ENCODE results near the gene FOXP4. TPM values are rescaled to one million over a fixed set of nuclear protein-coding genes. Genes with fewer than 3 reads are reported as not detected.
A peak's percentile ranks its signal among the peaks of the same experiment; 100 is the strongest.

FOXP4 gene
- total RNA-seq, 2 experiments from 2014 or later: 6.3 to 26.3 TPM

DNA sequence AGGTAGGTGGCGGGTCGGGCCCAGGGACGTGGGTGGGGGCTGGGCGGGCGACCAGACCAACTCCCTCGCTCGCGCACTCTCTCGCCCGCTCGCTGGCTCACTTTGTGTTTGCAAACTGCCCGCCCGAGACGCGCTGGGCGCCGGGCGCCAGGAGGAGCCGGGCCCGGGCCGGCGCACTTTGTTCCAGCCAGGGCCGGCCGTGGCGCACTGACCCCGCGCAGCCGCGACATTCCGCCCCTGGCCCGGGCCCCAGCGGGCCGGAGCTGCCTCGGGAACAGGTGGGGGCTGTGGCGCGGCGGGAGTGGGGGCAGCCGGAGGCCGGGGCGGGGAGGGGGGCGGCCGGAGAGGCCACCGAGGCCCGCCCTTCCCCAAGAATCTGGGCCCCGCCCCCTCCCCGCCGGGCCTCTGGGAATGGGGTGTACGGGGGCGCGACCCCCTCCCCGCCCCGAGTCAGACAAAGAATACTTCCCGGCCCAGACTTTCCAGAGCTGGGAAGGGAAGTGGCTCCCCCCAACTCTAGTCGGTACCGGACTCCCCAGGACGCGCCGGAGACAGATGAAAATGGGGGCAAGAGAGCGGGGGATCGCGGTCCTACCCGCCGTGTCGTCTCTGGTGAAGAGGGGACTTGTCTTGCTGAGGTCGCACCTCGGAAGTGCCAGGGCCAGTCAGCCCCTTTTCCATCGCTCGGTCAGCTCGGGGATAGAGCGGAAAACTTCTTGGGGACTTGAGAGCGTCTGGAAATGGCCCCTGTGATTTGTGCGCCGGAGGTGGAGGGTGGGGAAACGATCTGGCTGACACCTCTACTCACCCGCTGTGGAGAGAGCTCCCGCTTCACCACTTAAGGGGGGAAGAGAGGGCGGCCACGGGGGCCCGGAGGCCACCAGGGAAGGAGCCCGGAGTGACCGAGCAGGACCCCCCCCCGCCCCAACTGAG, 951 bp downstream of the FOXP4 start:
- Histone ChIP-seq H3K4me1 (ENCODE audit: insufficient read depth, low read length, poor library complexity, severe bottlenecking) (peaks cover 28% of the 10 kb centered on the region), H3K9me3 (ENCODE audit: low read length) (no peaks in the 10 kb centered on the region), H3K4me2 (ENCODE audit: low read length) (peak overlapping the region; percentile 98), H3K36me3 (ENCODE audit: insufficient read depth, low read length) (peaks cover 7% of the 10 kb centered on the region; the same call in 1 of the 2 replicates), H3K27ac (ENCODE audit: low read depth, low read length, poor library complexity, severe bottlenecking) (no peak overlapping the region), H4K20me1 (ENCODE audit: insufficient read depth, low read length) (no peaks in the 10 kb centered on the region; the same call in 1 of the 2 replicates), H3K79me2 (ENCODE audit: insufficient read depth, low read depth, low read length) (peaks cover 7% of the 10 kb centered on the region; the same call in 1 of the 2 replicates), H3K4me3 (ENCODE audit: low read depth, low read length, poor library complexity, severe bottlenecking) (peak overlapping the region; percentile 94), H3K9me2 (ENCODE audit: insufficient read depth, low read length) (no peaks in the 10 kb centered on the region), H2AFZ (ENCODE audit: low read length) (no peak overlapping the region)
- TF ChIP-seq, protein P1, sequence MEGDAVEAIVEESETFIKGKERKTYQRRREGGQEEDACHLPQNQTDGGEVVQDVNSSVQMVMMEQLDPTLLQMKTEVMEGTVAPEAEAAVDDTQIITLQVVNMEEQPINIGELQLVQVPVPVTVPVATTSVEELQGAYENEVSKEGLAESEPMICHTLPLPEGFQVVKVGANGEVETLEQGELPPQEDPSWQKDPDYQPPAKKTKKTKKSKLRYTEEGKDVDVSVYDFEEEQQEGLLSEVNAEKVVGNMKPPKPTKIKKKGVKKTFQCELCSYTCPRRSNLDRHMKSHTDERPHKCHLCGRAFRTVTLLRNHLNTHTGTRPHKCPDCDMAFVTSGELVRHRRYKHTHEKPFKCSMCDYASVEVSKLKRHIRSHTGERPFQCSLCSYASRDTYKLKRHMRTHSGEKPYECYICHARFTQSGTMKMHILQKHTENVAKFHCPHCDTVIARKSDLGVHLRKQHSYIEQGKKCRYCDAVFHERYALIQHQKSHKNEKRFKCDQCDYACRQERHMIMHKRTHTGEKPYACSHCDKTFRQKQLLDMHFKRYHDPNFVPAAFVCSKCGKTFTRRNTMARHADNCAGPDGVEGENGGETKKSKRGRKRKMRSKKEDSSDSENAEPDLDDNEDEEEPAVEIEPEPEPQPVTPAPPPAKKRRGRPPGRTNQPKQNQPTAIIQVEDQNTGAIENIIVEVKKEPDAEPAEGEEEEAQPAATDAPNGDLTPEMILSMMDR (conservative IDR thresholded peaks at IDR 0.05; ENCODE audit: low read length): no peak
- TF ChIP-seq EZH2phosphoT487 (IDR thresholded peaks at IDR 0.05; ENCODE audit: borderline replicate concordance, low read depth, low read length): no peak
- peak; percentile 58 for DNase-seq (ENCODE audit: low spot score)
- intact Hi-C loops (cut with micrococcal nuclease; ENCODE audit: unreplicated experiment): loop anchor here (2.0 to 10.0 kb wide), 4 partner anchors 122 to 498 kb away; partner anchors contain the start of genes NFYA and OARD1
- ChIA-PET POLR2A (no interaction called here), CTCF (ENCODE audit: unreplicated experiment) (interaction anchor here (0.6 kb wide), 1 partner anchor 484 kb away, joined by 3 read pairs; no protein-coding TSS in a partner anchor)
- BruUV-seq (replicated peaks): no TSS peak

DNA sequence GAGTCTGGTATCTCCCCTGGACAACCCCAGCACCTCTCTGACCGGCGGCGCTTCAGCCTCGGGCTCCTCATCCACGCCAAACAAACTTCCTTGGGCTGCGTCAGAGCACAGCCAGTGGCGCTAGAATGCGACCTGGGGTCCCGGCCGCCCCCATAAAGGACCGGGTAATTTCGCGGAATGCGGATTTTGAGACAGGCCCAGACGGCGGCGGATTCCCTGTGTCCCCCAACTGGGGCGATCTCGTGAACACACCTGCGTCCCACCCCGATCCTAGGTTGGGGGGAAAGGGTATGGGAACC, 1.6 kb downstream of the FOXP4 start:
- DNase-seq (ENCODE audit: low spot score): no peak
- ChIA-PET CTCF (ENCODE audit: unreplicated experiment) (no interaction called here), POLR2A (no interaction called here)
- H3K9me2 ChIP-seq (ENCODE audit: insufficient read depth, low read length): no peaks in the 10 kb centered on the region
- intact Hi-C loops (cut with micrococcal nuclease; ENCODE audit: unreplicated experiment): loop anchor here (2.0 to 10.0 kb wide), 4 partner anchors 123 to 497 kb away; partner anchors contain the start of genes NFYA and OARD1
- H3K4me3 ChIP-seq (ENCODE audit: low read depth, low read length, poor library complexity, severe bottlenecking): peak overlapping the region; percentile 94
- BruUV-seq (replicated peaks): no TSS peak
- H3K27ac ChIP-seq (ENCODE audit: low read depth, low read length, poor library complexity, severe bottlenecking): no peak overlapping the region
- peak overlapping the region; percentile 98 for H3K4me2 ChIP-seq (ENCODE audit: low read length)
- H4K20me1 ChIP-seq (ENCODE audit: insufficient read depth, low read length): no peaks in the 10 kb centered on the region; the same call in 1 of the 2 replicates
- H3K79me2 ChIP-seq (ENCODE audit: insufficient read depth, low read depth, low read length): peaks cover 7% of the 10 kb centered on the region; the same call in 1 of the 2 replicates
- H2AFZ ChIP-seq (ENCODE audit: low read length): no peak overlapping the region
- peaks cover 7% of the 10 kb centered on the region; the same call in 1 of the 2 replicates for H3K36me3 ChIP-seq (ENCODE audit: insufficient read depth, low read length)
- no peaks in the 10 kb centered on the region for H3K9me3 ChIP-seq (ENCODE audit: low read length)
- peaks cover 28% of the 10 kb centered on the region for H3K4me1 ChIP-seq (ENCODE audit: insufficient read depth, low read length, poor library complexity, severe bottlenecking)
- TF ChIP-seq EZH2phosphoT487 (IDR thresholded peaks at IDR 0.05; ENCODE audit: borderline replicate concordance, low read depth, low read length): no peak
- TF ChIP-seq, protein P1 (conservative IDR thresholded peaks at IDR 0.05; ENCODE audit: low read length): no peak

Data from OCI-LY7 (cell line).